Thyroid gland (tissue), 4 donors: ENCODE results near the gene SLC13A5. TPM values are rescaled to one million over a fixed set of nuclear protein-coding genes. Genes with fewer than 3 reads are reported as not detected.

Experiments
- DNase-seq, 2 donors: peaks; one replicate each; pipeline ENCODE4 v3.0.0-alpha.2; 2019
- H3K27ac ChIP-seq, 3 donors: fragments of 200-600 bp; sonication (generic); 1 replicate in 2 of 3; 2 replicates in 1 of 3; pipeline ENCODE4 v1.5.1; 2016 to 2019; ENCODE audit warnings: mild to moderate bottlenecking in 1 of 3, moderate library complexity in 1 of 3
- H3K27me3 ChIP-seq: fragments of 200-600 bp; sonication (generic); one replicate; pipeline ENCODE4 v1.5.1; 2019
- H3K36me3 ChIP-seq, 2 donors: fragments of 200-600 bp; sonication (generic); one replicate each; pipeline ENCODE4 v1.5.1; 2016 to 2019
- H3K4me1 ChIP-seq, 2 donors: fragments of 200-600 bp; sonication (generic); one replicate each; pipeline ENCODE4 v1.5.1; 2017 to 2019
- H3K4me3 ChIP-seq, 3 donors: fragments of 200-600 bp; sonication (generic); replicated peaks in 1 of 3; 1 replicate in 2 of 3; 2 replicates in 1 of 3; pipeline ENCODE4 v1.5.1; 2016; ENCODE audit warnings: mild to moderate bottlenecking in 1 of 3
- H3K9me3 ChIP-seq: fragments of 200-600 bp; sonication (generic); one replicate; pipeline ENCODE4 v1.5.1; 2017
- POLR2A ChIP-seq, 2 donors: fragments of 450-650 bp; IDR thresholded peaks; one replicate each; pipeline ENCODE4 v1.6.1; 2017; ENCODE audit warnings: antibody characterized with exemption in 2 of 2, mild to moderate bottlenecking in 2 of 2, moderate library complexity in 1 of 2
- WGBS, 2 donors: methylation state at CpG; one replicate each; pipeline ENCODE4 v1.1.5; 2017; 5-methylcytosine and 5-hydroxymethylcytosine counted together
- intact Hi-C: fragments of 100-400 bp; cut with DNase I; formaldehyde crosslinking; loops from one replicate; pipeline ENCODE4 v1.15.1; 2023
- total RNA-seq, 4 donors: library from RNA; depleted of rRNA; stranded (reverse); fragments of >200 nt; gene quantifications; one replicate each; pipeline ENCODE4 v1.2.3, GENCODE V29; 2016
- TF ChIP-seq, protein P1 (sequence below), 6 experiments: fragments of 200-600 bp in 3 of 6; fragments of 450-650 bp in 3 of 6; sonication (generic) in 3 of 6; IDR thresholded peaks; one replicate each; pipeline ENCODE4 v1.5.1; 2016 to 2019; ENCODE audit warnings: antibody characterized with exemption in 6 of 6, mild to moderate bottlenecking in 2 of 6, inconsistent platforms in 1 of 6, moderate library complexity in 1 of 6

SLC13A5 gene
- total RNA-seq, 4 donors from 2014 or later: 0.27 to 0.63 TPM; not detected in 2

DNA sequence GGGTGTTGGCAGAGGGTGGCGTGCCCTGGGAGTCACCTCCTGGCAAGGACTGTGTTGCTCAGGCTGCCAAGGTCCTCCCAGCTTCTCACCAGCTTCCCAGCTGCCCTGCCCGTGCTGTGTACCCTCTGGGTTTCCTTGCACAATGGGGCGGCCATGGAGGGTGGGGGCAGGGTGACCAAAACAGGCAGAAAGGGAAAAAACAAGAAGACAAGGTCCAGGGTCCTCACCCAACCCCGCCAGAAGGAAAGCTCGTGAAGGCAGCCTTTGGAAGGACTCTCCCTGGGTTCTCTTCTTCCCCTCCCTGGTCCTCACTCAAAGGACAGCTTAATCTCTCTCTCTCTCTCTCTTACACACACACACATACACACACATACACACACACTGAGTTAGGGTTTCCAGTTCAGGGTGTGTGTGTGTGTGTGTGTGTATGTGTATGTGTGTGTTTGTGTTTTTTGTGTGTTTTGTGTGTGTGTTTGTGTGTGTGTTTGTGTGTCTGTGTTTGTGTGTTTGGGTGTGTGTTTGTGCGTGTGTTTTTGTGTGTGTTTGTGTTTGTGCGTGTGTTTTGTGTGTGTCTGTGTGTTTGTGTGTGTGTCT is 2.0 kb downstream of the SLC13A5 start:
- Histone ChIP-seq H3K27ac (no peak overlapping the region), H3K36me3 (no peaks in the 10 kb centered on the region), H3K9me3 (no peaks in the 10 kb centered on the region), H3K4me1 (no peaks in the 10 kb centered on the region), H3K4me3 (no peak overlapping the region), H3K27me3 (no peaks in the 10 kb centered on the region)
- 57 to 70% methylated on average over 7 of the region's 7 CpGs for WGBS, 2 donors
- TF ChIP-seq, protein P1, sequence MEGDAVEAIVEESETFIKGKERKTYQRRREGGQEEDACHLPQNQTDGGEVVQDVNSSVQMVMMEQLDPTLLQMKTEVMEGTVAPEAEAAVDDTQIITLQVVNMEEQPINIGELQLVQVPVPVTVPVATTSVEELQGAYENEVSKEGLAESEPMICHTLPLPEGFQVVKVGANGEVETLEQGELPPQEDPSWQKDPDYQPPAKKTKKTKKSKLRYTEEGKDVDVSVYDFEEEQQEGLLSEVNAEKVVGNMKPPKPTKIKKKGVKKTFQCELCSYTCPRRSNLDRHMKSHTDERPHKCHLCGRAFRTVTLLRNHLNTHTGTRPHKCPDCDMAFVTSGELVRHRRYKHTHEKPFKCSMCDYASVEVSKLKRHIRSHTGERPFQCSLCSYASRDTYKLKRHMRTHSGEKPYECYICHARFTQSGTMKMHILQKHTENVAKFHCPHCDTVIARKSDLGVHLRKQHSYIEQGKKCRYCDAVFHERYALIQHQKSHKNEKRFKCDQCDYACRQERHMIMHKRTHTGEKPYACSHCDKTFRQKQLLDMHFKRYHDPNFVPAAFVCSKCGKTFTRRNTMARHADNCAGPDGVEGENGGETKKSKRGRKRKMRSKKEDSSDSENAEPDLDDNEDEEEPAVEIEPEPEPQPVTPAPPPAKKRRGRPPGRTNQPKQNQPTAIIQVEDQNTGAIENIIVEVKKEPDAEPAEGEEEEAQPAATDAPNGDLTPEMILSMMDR (IDR thresholded peaks at IDR 0.05): no peak
- no peak for TF ChIP-seq POLR2A (IDR thresholded peaks at IDR 0.05)
- DNase-seq: no peak
- intact Hi-C loops: no loop called here

DNA sequence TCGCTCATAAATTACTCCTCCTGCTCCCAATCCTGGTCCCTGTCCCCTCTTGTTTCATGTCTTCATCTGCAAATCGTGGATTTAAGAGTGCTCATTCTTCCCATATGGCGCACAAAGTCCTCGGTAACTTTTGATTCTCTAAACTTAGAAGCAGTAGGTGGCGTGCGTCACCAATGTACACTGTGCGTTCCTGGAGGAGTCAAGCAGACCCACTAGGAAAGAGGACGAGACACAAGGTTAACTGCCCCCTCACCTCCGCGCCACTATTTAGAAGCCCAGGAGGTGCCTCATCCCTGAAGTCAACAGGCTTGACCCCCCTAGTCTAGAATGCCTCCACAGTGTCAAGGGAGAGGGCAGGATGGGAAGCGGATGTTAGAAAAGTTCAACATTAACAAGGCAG is 2.9 kb downstream of the SLC13A5 start:
- H3K4me3 ChIP-seq: no peak overlapping the region
- no peak overlapping the region for H3K27ac ChIP-seq
- H3K9me3 ChIP-seq: no peaks in the 10 kb centered on the region
- no peak for DNase-seq
- no peaks in the 10 kb centered on the region for H3K27me3 ChIP-seq
- no peaks in the 10 kb centered on the region for H3K4me1 ChIP-seq
- WGBS, 2 donors: 79 to 89% methylated on average over 11 of the region's 11 CpGs
- intact Hi-C loops: no loop called here
- H3K36me3 ChIP-seq: no peaks in the 10 kb centered on the region
- TF ChIP-seq, protein P1 (IDR thresholded peaks at IDR 0.05): no peak
- no peak for TF ChIP-seq POLR2A (IDR thresholded peaks at IDR 0.05)

- intact Hi-C loops: no loop called here
- Histone ChIP-seq H3K4me1 (no peaks in the 10 kb centered on the region), H3K9me3 (no peaks in the 10 kb centered on the region), H3K27me3 (no peaks in the 10 kb centered on the region), H3K27ac (no peak overlapping the region), H3K36me3 (no peaks in the 10 kb centered on the region), H3K4me3 (no peak overlapping the region)
- no peak for DNase-seq
- 83 to 95% methylated on average over 12 of the region's 12 CpGs for WGBS, 2 donors
- TF ChIP-seq POLR2A (IDR thresholded peaks at IDR 0.05): no peak
- TF ChIP-seq, protein P1 (IDR thresholded peaks at IDR 0.05): no peak
Measured at GRCh38 chr17:6708357-6708961, 4.7 kb downstream of the SLC13A5 start.

- no peaks in the 10 kb centered on the region for H3K36me3 ChIP-seq
- WGBS, 2 donors: 67 to 68% methylated on average over 8 of the region's 8 CpGs
- H3K27ac ChIP-seq: no peak overlapping the region
- H3K27me3 ChIP-seq: no peaks in the 10 kb centered on the region
- no peak for DNase-seq
- intact Hi-C loops: no loop called here
- no peak overlapping the region for H3K4me3 ChIP-seq
- TF ChIP-seq, protein P1 (IDR thresholded peaks at IDR 0.05): no peak
- no peak for TF ChIP-seq POLR2A (IDR thresholded peaks at IDR 0.05)
- no peaks in the 10 kb centered on the region for H3K4me1 ChIP-seq
- H3K9me3 ChIP-seq: no peaks in the 10 kb centered on the region
Measured at GRCh38 chr17:6706996-6707395, 6.2 kb downstream of the SLC13A5 start.

DNA sequence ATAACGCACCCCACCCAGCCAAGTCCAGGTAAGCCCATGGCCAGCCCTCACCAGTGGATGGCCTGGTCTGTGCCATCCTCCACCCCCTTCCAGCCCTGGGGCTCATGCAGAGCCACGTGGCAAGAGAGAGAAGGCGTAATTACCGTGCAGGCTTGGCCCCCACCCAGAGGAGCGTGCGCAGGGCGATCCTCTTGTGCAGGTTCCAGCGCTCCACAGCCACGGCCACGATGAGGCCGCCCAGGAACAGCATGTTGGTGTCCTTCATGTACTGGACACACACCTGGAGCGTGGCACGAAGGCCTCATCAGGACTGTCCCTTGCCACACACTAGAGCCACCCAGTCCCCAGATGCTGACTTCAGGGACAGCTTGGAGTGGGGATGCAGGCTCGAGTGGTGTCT is 6.7 kb downstream of the SLC13A5 start:
- intact Hi-C loops: no loop called here
- Histone ChIP-seq H3K36me3 (no peaks in the 10 kb centered on the region), H3K9me3 (no peaks in the 10 kb centered on the region), H3K27ac (no peak overlapping the region), H3K4me1 (no peaks in the 10 kb centered on the region), H3K4me3 (no peak overlapping the region), H3K27me3 (no peaks in the 10 kb centered on the region)
- 88 to 89% methylated on average over 4 to 6 of the region's 14 CpGs for WGBS, 2 donors
- DNase-seq: no peak
- TF ChIP-seq, protein P1 (IDR thresholded peaks at IDR 0.05): no peak
- no peak for TF ChIP-seq POLR2A (IDR thresholded peaks at IDR 0.05)
